ENCODE data around the gene FOXF1. TPM values are rescaled to one million over a fixed set of nuclear protein-coding genes. Genes with fewer than 3 reads are reported as not detected.

Gene FOXF1
- total RNA-seq, 6 experiments from 2014 or later: 0.58 to 1.6 (median 1.2) TPM

DNA sequence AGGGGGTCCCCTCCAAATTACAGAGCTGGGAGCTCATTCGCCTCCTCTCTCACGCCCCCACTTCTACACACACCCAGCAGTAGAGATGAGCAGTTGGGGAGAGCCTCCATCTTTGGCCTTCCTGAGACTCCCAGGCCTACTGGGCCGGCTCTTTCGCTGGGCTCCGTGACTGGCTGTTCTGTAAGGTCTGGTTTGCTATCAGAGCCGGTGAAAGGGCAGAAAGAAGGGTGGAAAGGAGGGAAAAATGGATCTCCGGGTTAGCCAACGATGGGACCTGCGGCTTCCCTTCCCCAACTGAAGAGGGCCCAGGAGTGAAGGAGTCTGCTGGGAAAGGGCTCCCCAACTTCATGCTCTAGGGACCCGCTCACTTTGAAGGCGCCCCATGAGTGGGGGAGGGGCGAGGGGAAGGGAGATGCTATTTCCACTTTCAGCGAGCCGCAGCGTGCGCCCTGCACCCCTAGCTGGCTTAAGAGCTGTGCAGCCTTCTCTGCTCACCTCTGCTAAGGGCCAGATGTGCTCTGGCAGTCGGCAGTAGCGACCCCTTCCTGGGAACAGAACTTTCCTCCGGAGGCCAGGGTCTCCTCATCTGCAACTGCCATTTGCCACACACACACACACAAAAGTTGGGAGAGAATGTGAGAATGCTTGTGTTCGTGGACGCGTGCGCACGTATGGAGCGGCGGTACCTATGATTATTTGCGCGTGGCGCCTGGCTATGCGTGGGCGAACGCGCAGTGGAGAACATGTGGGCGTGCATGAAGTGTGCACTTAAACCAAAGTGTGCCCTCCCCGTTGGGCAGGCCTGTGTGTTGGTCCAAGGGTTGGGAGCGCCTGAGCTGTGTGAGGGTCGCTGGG is 2.9 kb upstream of the FOXF1 start:
- no peak for DNase-seq
- no peak for ATAC-seq
- intact Hi-C loops (cut with DNase I): no loop called here
- Histone ChIP-seq H3K4me3 (peak overlapping the region in 1 of 3 donors; percentile 46), H3K4me1 (peaks cover 0 to 22% (median 0%) of the 10 kb centered on the region in 4 donors), H3K27ac (peak overlapping the region in 1 of 3 donors; percentile 51), H3K9me3 (no peaks in the 10 kb centered on the region), H3K27me3 (peaks cover 0 to 46% of the 10 kb centered on the region in 2 donors), H3K36me3 (no peaks in the 10 kb centered on the region)
- WGBS (ENCODE audit: insufficient coverage, low coverage, low lambda C conversion rate, missing lambda C conversion rate): 11% methylated on average over 11 of the region's 37 CpGs
- TF ChIP-seq, protein P1, sequence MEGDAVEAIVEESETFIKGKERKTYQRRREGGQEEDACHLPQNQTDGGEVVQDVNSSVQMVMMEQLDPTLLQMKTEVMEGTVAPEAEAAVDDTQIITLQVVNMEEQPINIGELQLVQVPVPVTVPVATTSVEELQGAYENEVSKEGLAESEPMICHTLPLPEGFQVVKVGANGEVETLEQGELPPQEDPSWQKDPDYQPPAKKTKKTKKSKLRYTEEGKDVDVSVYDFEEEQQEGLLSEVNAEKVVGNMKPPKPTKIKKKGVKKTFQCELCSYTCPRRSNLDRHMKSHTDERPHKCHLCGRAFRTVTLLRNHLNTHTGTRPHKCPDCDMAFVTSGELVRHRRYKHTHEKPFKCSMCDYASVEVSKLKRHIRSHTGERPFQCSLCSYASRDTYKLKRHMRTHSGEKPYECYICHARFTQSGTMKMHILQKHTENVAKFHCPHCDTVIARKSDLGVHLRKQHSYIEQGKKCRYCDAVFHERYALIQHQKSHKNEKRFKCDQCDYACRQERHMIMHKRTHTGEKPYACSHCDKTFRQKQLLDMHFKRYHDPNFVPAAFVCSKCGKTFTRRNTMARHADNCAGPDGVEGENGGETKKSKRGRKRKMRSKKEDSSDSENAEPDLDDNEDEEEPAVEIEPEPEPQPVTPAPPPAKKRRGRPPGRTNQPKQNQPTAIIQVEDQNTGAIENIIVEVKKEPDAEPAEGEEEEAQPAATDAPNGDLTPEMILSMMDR (IDR thresholded peaks at IDR 0.05): no peak
- TF ChIP-seq POLR2A (IDR thresholded peaks at IDR 0.05): no peak

- ATAC-seq (no peak), DNase-seq (no peak)
- WGBS (ENCODE audit: insufficient coverage, low coverage, low lambda C conversion rate, missing lambda C conversion rate): 0% methylated on average over 6 of the region's 99 CpGs
- Histone ChIP-seq H3K9me3 (no peaks in the 10 kb centered on the region), H3K4me3 (peak overlapping the region; percentile 14 to 46 (median 44)), H3K36me3 (no peaks in the 10 kb centered on the region), H3K27ac (peak overlapping the region; percentile 36 to 65 (median 51)), H3K4me1 (peaks cover 0 to 22% (median 0%) of the 10 kb centered on the region in 4 donors), H3K27me3 (peaks cover 0 to 49% of the 10 kb centered on the region in 2 donors)
- intact Hi-C loops (cut with DNase I): no loop called here
- TF ChIP-seq, protein P1 (IDR thresholded peaks at IDR 0.05): no peak
- TF ChIP-seq POLR2A (IDR thresholded peaks at IDR 0.05): no peak
These were observed 2.0 kb upstream of the FOXF1 start for GRCh38 chr16:86508028-86508946.

DNA sequence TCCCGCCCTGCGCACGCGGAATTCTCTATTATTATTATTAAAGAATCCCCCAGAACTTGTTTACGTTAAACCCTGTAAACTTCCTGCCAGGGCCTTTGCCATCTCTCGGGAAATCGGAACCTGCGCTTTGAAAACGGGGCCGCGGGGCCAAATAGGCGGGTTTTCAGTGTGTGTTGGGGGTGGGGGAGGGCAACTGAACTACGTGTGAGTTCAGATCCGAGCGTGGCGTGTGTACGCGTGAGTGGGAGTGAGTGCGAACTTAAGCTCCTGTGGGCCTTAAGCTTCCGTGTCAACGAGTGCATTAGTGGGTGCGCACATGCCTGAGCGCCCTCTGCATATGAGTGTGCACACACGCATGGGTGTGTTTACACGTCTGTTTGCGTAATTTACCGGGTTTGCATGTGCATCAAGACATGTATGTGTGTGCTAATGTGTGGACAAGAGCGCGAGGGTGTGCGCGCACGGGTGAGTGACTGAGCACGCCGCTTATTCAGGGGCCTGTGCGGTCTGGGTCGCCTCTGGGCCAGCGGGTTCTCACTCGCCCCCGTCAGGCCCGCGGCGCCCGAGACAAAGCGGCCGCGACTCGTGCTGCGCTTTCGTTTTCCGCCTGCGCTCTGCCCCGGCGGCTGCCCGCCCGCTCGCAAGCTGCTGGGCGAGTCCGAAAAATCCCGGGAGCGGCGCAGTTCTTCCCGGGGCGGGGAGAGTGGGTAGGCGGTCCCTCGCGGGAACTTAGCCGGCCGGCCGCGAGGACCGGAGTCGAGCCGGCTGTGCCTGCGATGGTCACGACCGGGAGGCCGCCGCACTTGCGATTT is 1.2 kb upstream of the FOXF1 start:
- intact Hi-C loops (cut with DNase I): no loop called here
- TF ChIP-seq, protein P1 (IDR thresholded peaks at IDR 0.05): no peak
- TF ChIP-seq POLR2A (IDR thresholded peaks at IDR 0.05): no peak
- Histone ChIP-seq H3K27ac (peak overlapping the region; percentile 36 to 51 (median 44)), H3K4me1 (peaks cover 0 to 22% (median 0%) of the 10 kb centered on the region in 4 donors), H3K9me3 (no peaks in the 10 kb centered on the region), H3K4me3 (peak overlapping the region; percentile 26 to 46 (median 44)), H3K27me3 (peaks cover 0 to 57% of the 10 kb centered on the region in 2 donors), H3K36me3 (no peaks in the 10 kb centered on the region)
- peak in 1 of 3 donors; percentile 57 for DNase-seq
- ATAC-seq: peak; percentile 41 to 67 (median 54)
- 0% methylated on average over 26 of the region's 79 CpGs for WGBS (ENCODE audit: insufficient coverage, low coverage, low lambda C conversion rate, missing lambda C conversion rate)

Data from right lobe of liver (tissue), 6 donors.